GM23338 (cell line): ENCODE measurements around the gene C3orf49. TPM values are rescaled to one million over a fixed set of nuclear protein-coding genes. Genes with fewer than 3 reads are reported as not detected.

Experiments used
- ATAC-seq: fragments of 200-7000 bp; cut with Tn5 transposase; 3 replicates; pipeline ENCODE4 v1.9.1; 2020
- DNase-seq: peaks from one replicate; pipeline ENCODE4 v3.0.0-alpha.2; 2015; ENCODE audit warnings: low spot score
- H2AFZ ChIP-seq: fragments of 200-600 bp; sonication (generic); 2 replicates; pipeline ENCODE4 v1.8.0; 2016; ENCODE audit warnings: antibody characterized with exemption, mild to moderate bottlenecking, moderate library complexity
- H3F3A ChIP-seq: fragments of 200-600 bp; sonication (generic); replicated peaks from 2 replicates; pipeline ENCODE4 v1.8.0; 2017; ENCODE audit warnings: antibody characterized with exemption, mixed run types, low read depth
- H3K27ac ChIP-seq: fragments of 200-600 bp; sonication (generic); 2 replicates; pipeline ENCODE4 v1.6.1; 2016; ENCODE audit warnings: low read depth
- H3K27me3 ChIP-seq: fragments of 200-600 bp; sonication (generic); 2 replicates; pipeline ENCODE4 v1.8.0; 2016; ENCODE audit warnings: mild to moderate bottlenecking, mixed run types, moderate library complexity; ENCODE audit not compliant: insufficient read depth
- H3K36me3 ChIP-seq: fragments of 200-600 bp; sonication (generic); 2 replicates; pipeline ENCODE4 v1.8.0; 2016; ENCODE audit warnings: mild to moderate bottlenecking; ENCODE audit not compliant: insufficient read depth
- H3K4me1 ChIP-seq: fragments of 200-600 bp; sonication (generic); 2 replicates; pipeline ENCODE4 v1.8.0; 2016; ENCODE audit warnings: mild to moderate bottlenecking, moderate library complexity; ENCODE audit not compliant: insufficient read depth
- H3K4me2 ChIP-seq: fragments of 200-600 bp; sonication (generic); 2 replicates; pipeline ENCODE4 v1.7.1; 2017; ENCODE audit warnings: mixed run types
- H3K4me3 ChIP-seq: fragments of 200-600 bp; sonication (generic); 2 replicates; pipeline ENCODE4 v1.6.1; 2016; ENCODE audit warnings: mixed run types
- H3K79me2 ChIP-seq: fragments of 200-600 bp; sonication (generic); replicated peaks from 2 replicates; pipeline ENCODE4 v1.8.0; 2017; ENCODE audit warnings: mild to moderate bottlenecking; ENCODE audit not compliant: insufficient read depth
- H3K9me2 ChIP-seq: fragments of 200-600 bp; sonication (generic); 2 replicates; pipeline ENCODE4 v1.8.0; 2017; ENCODE audit not compliant: insufficient read depth
- H4K20me1 ChIP-seq: fragments of 200-600 bp; sonication (generic); replicated peaks from 2 replicates; pipeline ENCODE4 v1.8.0; 2017; ENCODE audit warnings: mild to moderate bottlenecking; ENCODE audit not compliant: insufficient read depth
- H3K27ac Mint-ChIP-seq: 2 replicates; pipeline ENCODE4 v1.8.0; 2020; ENCODE audit warnings: inconsistent platforms, mild to moderate bottlenecking, moderate library complexity, mixed read lengths
- H3K27me3 Mint-ChIP-seq: 3 replicates; pipeline ENCODE4 v1.8.0; 2022; ENCODE audit warnings: low read depth, mild to moderate bottlenecking, moderate library complexity, mixed read lengths, inconsistent platforms; ENCODE audit not compliant: insufficient read depth, poor library complexity
- H3K36me3 Mint-ChIP-seq: 3 replicates; pipeline ENCODE4 v1.8.0; 2021; ENCODE audit warnings: low read depth, mild to moderate bottlenecking, inconsistent platforms, moderate library complexity, mixed read lengths
- H3K4me1 Mint-ChIP-seq: 3 replicates; pipeline ENCODE4 v1.8.0; 2020; ENCODE audit warnings: mild to moderate bottlenecking, inconsistent platforms, mixed read lengths
- H3K4me3 Mint-ChIP-seq: 3 replicates; pipeline ENCODE4 v1.8.0; 2021; ENCODE audit warnings: moderate library complexity, mild to moderate bottlenecking, inconsistent platforms, mixed read lengths
- H3K9me3 Mint-ChIP-seq: 3 replicates; pipeline ENCODE4 v1.8.0; 2020; ENCODE audit warnings: moderate library complexity, mild to moderate bottlenecking, inconsistent platforms, mixed read lengths
- CREB1 ChIP-seq: fragments of 250-450 bp; sonication (Bioruptor Pico); IDR thresholded peaks from 2 replicates; pipeline ENCODE4 v1.5.0; 2020; ENCODE audit warnings: low read depth, mild to moderate bottlenecking, moderate library complexity
- EZH2 ChIP-seq: fragments of 200-600 bp; sonication (generic); IDR thresholded peaks from one replicate; pipeline ENCODE4 v1.8.0; 2017; ENCODE audit warnings: antibody characterized with exemption, mild to moderate bottlenecking, low read depth; ENCODE audit not compliant: unreplicated experiment
- NANOG ChIP-seq: IDR thresholded peaks from 2 replicates; pipeline ENCODE4 v1.6.1; 2016; ENCODE audit warnings: antibody characterized with exemption, borderline replicate concordance
- STAT1 ChIP-seq: IDR thresholded peaks from one replicate; pipeline ENCODE4 v1.6.1; 2016; ENCODE audit warnings: antibody characterized with exemption; ENCODE audit not compliant: unreplicated experiment
- ZNF114 ChIP-seq: fragments of 250-450 bp; sonication (Bioruptor Pico); IDR thresholded peaks from 2 replicates; pipeline ENCODE4 v1.5.0; 2020; ENCODE audit warnings: mild to moderate bottlenecking, moderate library complexity
- polyA plus RNA-seq: library from polyadenylated mRNA; unstranded; fragments of >200 nt; fragmentation: Nextera tagmentation; extraction: Ambion mirVana; gene quantifications from 2 replicates; pipeline ENCODE4 v1.2.1, GENCODE V29; 2016
- total RNA-seq: library from RNA; depleted of rRNA; stranded (reverse); fragments of >200 nt; shearing (Covaris generic); gene quantifications from 2 replicates; pipeline ENCODE4 v1.2.3, GENCODE V29; 2014
- TF ChIP-seq, protein P1 (sequence below), 2 experiments: fragments of 200-600 bp in 1 of 2; sonication (generic) in 1 of 2; conservative IDR thresholded peaks; 2 replicates each; pipeline versions ENCODE4 v1.5.1 to v1.6.1; 2016 to 2017; ENCODE audit warnings: antibody characterized with exemption in 2 of 2, low read depth in 2 of 2, mild to moderate bottlenecking in 2 of 2, moderate library complexity in 1 of 2
- TF ChIP-seq, protein P2 (sequence below): IDR thresholded peaks from one replicate; pipeline ENCODE4 v1.6.1; 2018; ENCODE audit warnings: antibody characterized with exemption; ENCODE audit not compliant: unreplicated experiment

The C3orf49 gene
- total and polyA plus RNA-seq, 2 experiments from 2014 or later: 0.23 TPM; not detected in 1

DNA sequence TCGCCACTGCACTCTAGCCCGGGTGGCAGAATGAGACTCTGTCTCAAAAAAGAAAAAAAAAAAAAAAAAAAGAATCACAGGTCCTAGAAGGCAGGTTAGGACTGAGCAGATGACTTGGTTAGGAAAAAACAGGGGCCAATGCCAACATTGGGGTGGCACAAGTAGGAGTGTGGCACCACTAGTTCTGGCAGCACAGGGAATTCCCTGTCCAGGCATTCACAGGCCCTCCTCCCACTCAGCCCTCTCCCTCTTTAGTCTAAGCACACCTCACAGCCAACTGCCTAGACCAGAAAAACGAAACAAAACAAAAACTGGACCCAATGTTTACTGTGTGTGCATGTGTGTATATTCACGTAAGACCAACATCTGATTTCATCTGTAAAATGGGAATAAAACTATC lies 34.0 kb downstream of the C3orf49 start:
- no peaks in the 10 kb centered on the region for H3K9me3 Mint-ChIP-seq
- H3K36me3 ChIP-seq: no peaks in the 10 kb centered on the region
- no peak overlapping the region for H3K4me3 Mint-ChIP-seq
- no peak for DNase-seq
- H2AFZ ChIP-seq: no peak overlapping the region
- H3K27me3 ChIP-seq: no peaks in the 10 kb centered on the region
- no peak for TF ChIP-seq CREB1 (CRISPR knock-in tag)
- TF ChIP-seq, protein P1, sequence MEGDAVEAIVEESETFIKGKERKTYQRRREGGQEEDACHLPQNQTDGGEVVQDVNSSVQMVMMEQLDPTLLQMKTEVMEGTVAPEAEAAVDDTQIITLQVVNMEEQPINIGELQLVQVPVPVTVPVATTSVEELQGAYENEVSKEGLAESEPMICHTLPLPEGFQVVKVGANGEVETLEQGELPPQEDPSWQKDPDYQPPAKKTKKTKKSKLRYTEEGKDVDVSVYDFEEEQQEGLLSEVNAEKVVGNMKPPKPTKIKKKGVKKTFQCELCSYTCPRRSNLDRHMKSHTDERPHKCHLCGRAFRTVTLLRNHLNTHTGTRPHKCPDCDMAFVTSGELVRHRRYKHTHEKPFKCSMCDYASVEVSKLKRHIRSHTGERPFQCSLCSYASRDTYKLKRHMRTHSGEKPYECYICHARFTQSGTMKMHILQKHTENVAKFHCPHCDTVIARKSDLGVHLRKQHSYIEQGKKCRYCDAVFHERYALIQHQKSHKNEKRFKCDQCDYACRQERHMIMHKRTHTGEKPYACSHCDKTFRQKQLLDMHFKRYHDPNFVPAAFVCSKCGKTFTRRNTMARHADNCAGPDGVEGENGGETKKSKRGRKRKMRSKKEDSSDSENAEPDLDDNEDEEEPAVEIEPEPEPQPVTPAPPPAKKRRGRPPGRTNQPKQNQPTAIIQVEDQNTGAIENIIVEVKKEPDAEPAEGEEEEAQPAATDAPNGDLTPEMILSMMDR (conservative IDR thresholded peaks at IDR 0.05; ENCODE audit: low read depth in 2 of 2): no peak
- TF ChIP-seq ZNF114 (CRISPR knock-in tag): no peak
- no peaks in the 10 kb centered on the region for H4K20me1 ChIP-seq
- H3K9me2 ChIP-seq: no peaks in the 10 kb centered on the region
- H3F3A ChIP-seq: no peaks in the 10 kb centered on the region
- H3K27ac ChIP-seq: no peak overlapping the region
- H3K79me2 ChIP-seq: peaks cover 57% of the 10 kb centered on the region
- peaks cover 49% of the 10 kb centered on the region for H3K4me1 ChIP-seq
- H3K4me3 ChIP-seq: no peak overlapping the region
- H3K4me1 Mint-ChIP-seq: peaks cover 45% of the 10 kb centered on the region
- peaks cover 1% of the 10 kb centered on the region for H3K27me3 Mint-ChIP-seq
- H3K36me3 Mint-ChIP-seq: 0 out of 3 replicates have a peak, but pooled peaks cover 3% of the 10 kb centered on the region
- H3K27ac Mint-ChIP-seq: no peak overlapping the region
- no peak overlapping the region for H3K4me2 ChIP-seq
- ATAC-seq: no peak

DNA sequence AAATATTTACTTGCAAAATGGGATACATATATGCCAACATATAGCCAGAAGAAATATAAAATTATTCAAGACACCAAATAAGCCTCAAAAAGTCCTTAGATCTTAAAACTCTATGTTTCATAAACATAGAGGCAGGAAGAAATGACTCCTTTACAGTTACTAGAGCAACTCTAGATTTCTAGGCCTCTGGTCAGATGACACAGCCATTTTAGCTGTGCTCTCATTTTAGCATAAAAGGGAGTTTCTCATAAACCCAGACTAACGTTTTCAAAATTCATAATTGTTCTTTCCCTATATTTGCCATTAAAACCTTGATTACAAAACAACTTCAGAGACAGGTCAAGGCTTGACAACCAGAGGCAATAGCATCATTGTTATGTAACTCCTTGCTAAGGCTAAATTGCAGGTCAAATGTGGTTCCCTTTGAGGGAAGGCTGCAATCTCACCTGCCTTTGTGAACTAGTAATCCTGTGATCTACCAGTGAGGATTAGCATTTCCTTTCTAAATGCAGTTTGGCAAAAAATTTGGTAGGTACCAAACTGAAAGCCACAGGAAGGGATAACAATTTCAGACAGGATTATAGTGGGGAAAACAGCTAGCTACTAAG lies 36.3 kb downstream of the C3orf49 start:
- no peak overlapping the region for H3K4me3 ChIP-seq
- TF ChIP-seq NANOG (peak; percentile 26; the same call in 1 of the 2 replicates), ZNF114 (CRISPR knock-in tag) (no peak), EZH2 (no peak), STAT1 (no peak)
- TF ChIP-seq, protein P2, sequence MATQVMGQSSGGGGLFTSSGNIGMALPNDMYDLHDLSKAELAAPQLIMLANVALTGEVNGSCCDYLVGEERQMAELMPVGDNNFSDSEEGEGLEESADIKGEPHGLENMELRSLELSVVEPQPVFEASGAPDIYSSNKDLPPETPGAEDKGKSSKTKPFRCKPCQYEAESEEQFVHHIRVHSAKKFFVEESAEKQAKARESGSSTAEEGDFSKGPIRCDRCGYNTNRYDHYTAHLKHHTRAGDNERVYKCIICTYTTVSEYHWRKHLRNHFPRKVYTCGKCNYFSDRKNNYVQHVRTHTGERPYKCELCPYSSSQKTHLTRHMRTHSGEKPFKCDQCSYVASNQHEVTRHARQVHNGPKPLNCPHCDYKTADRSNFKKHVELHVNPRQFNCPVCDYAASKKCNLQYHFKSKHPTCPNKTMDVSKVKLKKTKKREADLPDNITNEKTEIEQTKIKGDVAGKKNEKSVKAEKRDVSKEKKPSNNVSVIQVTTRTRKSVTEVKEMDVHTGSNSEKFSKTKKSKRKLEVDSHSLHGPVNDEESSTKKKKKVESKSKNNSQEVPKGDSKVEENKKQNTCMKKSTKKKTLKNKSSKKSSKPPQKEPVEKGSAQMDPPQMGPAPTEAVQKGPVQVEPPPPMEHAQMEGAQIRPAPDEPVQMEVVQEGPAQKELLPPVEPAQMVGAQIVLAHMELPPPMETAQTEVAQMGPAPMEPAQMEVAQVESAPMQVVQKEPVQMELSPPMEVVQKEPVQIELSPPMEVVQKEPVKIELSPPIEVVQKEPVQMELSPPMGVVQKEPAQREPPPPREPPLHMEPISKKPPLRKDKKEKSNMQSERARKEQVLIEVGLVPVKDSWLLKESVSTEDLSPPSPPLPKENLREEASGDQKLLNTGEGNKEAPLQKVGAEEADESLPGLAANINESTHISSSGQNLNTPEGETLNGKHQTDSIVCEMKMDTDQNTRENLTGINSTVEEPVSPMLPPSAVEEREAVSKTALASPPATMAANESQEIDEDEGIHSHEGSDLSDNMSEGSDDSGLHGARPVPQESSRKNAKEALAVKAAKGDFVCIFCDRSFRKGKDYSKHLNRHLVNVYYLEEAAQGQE: no peak
- H3K9me3 Mint-ChIP-seq: no peaks in the 10 kb centered on the region
- H3K27me3 ChIP-seq: no peaks in the 10 kb centered on the region
- no peak overlapping the region for H2AFZ ChIP-seq
- no peak overlapping the region; the same call in 2 of the 3 replicates for H3K4me3 Mint-ChIP-seq
- DNase-seq: peak; percentile 75
- H3K27ac Mint-ChIP-seq: peak overlapping the region; percentile 16; the same call in 1 of the 2 replicates
- peaks cover 76% of the 10 kb centered on the region for H3K79me2 ChIP-seq
- H3K4me2 ChIP-seq: peak overlapping the region; percentile 13
- H3K4me1 Mint-ChIP-seq: peaks cover 47% of the 10 kb centered on the region
- no peaks in the 10 kb centered on the region for H4K20me1 ChIP-seq
- H3K36me3 ChIP-seq: no peaks in the 10 kb centered on the region
- peaks cover 1% of the 10 kb centered on the region for H3K27me3 Mint-ChIP-seq
- no peaks in the 10 kb centered on the region for H3F3A ChIP-seq
- H3K9me2 ChIP-seq: no peaks in the 10 kb centered on the region
- H3K36me3 Mint-ChIP-seq: 0 out of 3 replicates have a peak, but pooled peaks cover 3% of the 10 kb centered on the region
- peaks cover 58% of the 10 kb centered on the region for H3K4me1 ChIP-seq
- ATAC-seq: peak; percentile 89
- peak overlapping the region; percentile 69 for H3K27ac ChIP-seq
